ENCODE data around the gene ZNF217.

DNA sequence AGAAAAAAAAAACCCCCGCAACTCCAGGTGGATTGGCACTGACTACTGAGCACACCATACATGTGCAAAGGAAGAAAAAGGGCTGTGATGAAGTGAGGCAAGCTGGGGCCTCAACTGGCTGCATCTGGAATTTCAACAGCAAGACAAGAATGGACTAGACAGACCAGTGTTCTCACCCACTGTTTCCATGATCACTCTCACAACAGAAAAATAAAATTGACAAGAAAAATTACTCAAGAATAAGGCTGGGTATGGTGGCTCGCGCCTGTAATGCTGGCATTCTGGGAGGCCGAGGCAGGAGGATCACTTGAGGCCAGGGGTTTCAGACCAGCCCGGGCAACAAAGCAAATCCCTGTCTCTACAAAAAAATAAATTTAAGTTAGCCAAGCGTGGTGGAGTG lies 18.8 kb downstream of the ZNF217 start:
- TF ChIP-seq, protein P1, sequence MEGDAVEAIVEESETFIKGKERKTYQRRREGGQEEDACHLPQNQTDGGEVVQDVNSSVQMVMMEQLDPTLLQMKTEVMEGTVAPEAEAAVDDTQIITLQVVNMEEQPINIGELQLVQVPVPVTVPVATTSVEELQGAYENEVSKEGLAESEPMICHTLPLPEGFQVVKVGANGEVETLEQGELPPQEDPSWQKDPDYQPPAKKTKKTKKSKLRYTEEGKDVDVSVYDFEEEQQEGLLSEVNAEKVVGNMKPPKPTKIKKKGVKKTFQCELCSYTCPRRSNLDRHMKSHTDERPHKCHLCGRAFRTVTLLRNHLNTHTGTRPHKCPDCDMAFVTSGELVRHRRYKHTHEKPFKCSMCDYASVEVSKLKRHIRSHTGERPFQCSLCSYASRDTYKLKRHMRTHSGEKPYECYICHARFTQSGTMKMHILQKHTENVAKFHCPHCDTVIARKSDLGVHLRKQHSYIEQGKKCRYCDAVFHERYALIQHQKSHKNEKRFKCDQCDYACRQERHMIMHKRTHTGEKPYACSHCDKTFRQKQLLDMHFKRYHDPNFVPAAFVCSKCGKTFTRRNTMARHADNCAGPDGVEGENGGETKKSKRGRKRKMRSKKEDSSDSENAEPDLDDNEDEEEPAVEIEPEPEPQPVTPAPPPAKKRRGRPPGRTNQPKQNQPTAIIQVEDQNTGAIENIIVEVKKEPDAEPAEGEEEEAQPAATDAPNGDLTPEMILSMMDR (IDR thresholded peaks at IDR 0.05), result no peak
- no peak for TF ChIP-seq POLR2A (IDR thresholded peaks at IDR 0.05)

Measured in body of pancreas (tissue), 4 donors.